GM18505 (cell line): ENCODE data around the gene CSF3R.
"Not testable (repeated sequence)": the region's sequence is repeated elsewhere in the genome, so short reads cannot be mapped to it uniquely, and the experiment has no call there.

Source experiments
- ATAC-seq: cut with Tn5 transposase; IDR thresholded peaks from one replicate; pipeline ENCODE4 v1.9.1; 2021; ENCODE audit not compliant: unreplicated experiment
- POLR2A ChIP-seq: IDR thresholded peaks from 4 replicates; pipeline ENCODE4 v1.6.1; 2011; ENCODE audit warnings: borderline replicate concordance; ENCODE audit not compliant: insufficient read depth, insufficient read length; ENCODE audit errors: extremely low read depth

Gene CSF3R

GRCh38 chr1:36481771-36482723 lies 666 bp downstream of the CSF3R start:
- no peak for TF ChIP-seq POLR2A
- ATAC-seq: no peak

GRCh38 chr1:36481091-36481490 lies 1.6 kb downstream of the CSF3R start:
- ATAC-seq: no peak
- no peak for TF ChIP-seq POLR2A

- ATAC-seq: no peak
- no peak for TF ChIP-seq POLR2A
Measured at GRCh38 chr1:36480161-36480560, 2.6 kb downstream of the CSF3R start.

GRCh38 chr1:36479505-36480051 lies 3.1 kb downstream of the CSF3R start:
- TF ChIP-seq POLR2A: no peak
- no peak for ATAC-seq

DNA sequence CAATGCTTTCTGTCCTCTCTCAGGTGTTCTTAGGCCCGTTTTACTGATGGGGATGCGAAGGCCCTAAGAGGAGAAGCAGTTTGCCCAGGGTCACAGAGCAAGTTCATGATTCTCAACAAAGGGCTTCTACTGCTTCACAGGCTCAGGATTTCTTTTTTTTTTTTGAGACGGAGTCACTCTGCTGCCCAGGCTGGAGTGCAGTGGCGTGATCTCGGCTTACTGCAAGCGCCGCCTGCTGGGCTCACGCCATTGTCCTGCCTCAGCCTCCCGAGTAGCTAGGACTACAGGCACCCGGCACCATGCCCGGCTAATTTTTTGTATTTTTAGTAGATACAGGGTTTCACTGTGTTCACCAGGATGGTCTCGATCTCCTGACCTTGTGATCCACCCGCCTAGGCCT lies 5.1 kb downstream of the CSF3R start:
- ATAC-seq: not testable (repeated sequence)

DNA sequence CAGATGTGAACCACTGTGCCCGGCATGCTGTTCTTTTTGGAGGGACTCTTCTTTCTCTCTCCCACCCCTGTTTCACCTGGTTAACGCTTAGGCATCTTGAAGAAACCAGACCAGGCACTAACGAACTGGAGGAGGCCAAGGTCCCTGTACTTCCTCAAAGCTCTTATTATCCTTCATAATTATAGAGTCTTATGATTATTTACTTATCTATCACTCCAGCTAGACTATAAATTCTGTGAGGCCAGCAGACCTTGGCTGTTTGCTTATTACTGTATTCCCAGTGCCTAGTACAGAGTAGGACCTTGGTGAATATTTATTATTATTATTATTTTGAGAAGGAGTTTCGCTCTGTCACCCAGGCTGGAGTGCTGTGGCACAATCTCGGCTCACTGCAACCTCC lies 5.8 kb downstream of the CSF3R start:
- no peak for TF ChIP-seq POLR2A
- ATAC-seq: no peak

DNA sequence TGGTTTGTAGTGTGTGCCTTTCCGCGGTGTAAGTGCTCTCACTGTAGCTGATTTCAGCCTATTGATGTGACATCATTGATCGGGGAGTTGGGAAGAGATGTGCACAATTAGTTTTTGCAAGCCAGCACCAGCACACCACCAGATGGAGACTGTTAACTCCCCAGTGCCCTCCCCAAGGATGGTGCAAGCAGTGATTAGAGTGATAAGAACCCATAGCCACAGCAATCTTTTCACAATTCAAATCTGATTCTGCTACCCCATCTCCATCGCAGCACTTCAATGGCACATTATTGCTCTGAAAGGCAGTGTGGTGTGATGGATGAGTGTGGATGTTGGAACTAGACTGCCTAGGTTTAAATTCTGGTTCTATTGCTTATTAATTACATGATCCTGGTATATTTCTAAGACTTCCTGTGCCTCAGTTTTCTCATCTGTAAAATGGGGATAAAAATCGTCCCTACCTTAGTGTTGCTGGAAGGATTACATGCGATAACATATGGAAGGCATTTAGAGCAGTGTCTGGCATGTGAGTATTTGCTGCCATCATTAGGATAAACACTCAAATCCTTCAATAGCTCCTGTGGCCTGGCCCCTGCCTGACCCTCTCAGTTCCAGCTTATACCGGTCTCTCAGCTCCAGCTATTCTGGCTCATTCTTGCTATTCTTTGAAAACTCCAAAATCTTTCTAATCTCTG lies 6.7 kb downstream of the CSF3R start:
- no peak for ATAC-seq
- TF ChIP-seq POLR2A: no peak

GRCh38 chr1:36475341-36475740 lies 7.4 kb downstream of the CSF3R start:
- TF ChIP-seq POLR2A: no peak
- ATAC-seq: no peak

DNA sequence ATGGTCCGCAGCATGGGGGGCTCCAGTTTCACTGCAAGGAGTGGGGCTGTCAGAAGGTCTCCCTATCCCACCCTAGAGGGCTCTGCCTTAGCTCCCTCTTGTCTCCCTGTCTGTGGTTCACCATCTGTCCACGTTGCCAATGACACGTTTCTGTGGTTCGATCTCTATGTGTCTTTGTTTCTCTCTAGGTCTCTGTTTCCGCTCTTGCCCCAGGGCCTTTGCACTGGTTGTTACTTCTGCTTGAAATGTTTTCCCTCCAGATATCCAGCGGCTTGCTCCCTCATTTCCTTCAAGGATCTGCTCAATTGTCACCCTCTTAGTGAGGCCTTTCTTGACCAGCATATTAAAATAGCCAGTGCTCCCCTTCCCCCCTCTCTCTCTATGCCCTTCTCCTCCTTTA lies 10.1 kb downstream of the CSF3R start:
- no peak for ATAC-seq
- no peak for TF ChIP-seq POLR2A

- TF ChIP-seq POLR2A: no peak
- no peak for ATAC-seq
Measured at GRCh38 chr1:36471830-36472641, 10.7 kb downstream of the CSF3R start.

DNA sequence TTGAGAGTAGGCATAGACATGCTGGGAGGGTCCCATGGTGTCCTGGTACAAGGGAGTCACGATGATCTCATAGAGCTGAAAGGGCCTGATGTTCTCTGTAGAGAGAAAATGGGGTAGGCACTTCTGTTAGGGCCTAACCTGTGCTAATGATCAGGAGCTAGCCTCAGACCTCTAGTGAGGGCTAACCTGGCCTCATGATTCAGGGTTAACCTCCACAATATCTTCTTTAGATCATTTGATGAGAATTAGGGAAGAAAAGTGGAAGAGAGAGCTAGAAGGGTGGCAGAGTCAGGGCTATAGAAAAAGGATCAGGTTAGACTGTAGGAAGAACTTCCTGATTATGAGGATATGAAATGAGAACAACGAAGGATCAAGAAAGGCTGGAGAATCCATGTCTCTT lies 13.6 kb downstream of the CSF3R start:
- no peak for TF ChIP-seq POLR2A
- no peak for ATAC-seq

GRCh38 chr1:36467700-36468455 lies 14.8 kb downstream of the CSF3R start:
- ATAC-seq: no peak
- TF ChIP-seq POLR2A: no peak
